HepG2 (cell line): ENCODE data around the gene SHISA4. TPM values are rescaled to one million over a fixed set of nuclear protein-coding genes. Genes with fewer than 3 reads are reported as not detected.
A peak's percentile ranks its signal among the peaks of the same experiment; 100 is the strongest.

Source experiments
- FOXM1 ChIP-seq: sonication (generic); formaldehyde crosslinking; IDR thresholded peaks from 2 replicates; pipeline ENCODE4 v1.5.0; 2020; ENCODE audit warnings: missing genetic modification reagents
- GLI4 ChIP-seq: sonication (generic); formaldehyde crosslinking; IDR thresholded peaks from 2 replicates; pipeline ENCODE4 v1.5.1; 2020; ENCODE audit warnings: missing genetic modification reagents, mild to moderate bottlenecking, moderate library complexity, borderline replicate concordance
- HES4 ChIP-seq: sonication (generic); formaldehyde crosslinking; IDR thresholded peaks from 2 replicates; pipeline ENCODE4 v1.9.0; 2021; ENCODE audit warnings: mild to moderate bottlenecking, missing genetic modification reagents, borderline replicate concordance
- HNRNPH1 ChIP-seq: fragments of 200-400 bp; formaldehyde crosslinking; optimal IDR thresholded peaks from 2 replicates; pipeline ENCODE3; 2017; ENCODE audit warnings: mild to moderate bottlenecking, low read depth, low read length
- HOXA3 ChIP-seq: sonication (generic); formaldehyde crosslinking; IDR thresholded peaks from 2 replicates; pipeline ENCODE4 v1.5.0; 2020; ENCODE audit warnings: missing genetic modification reagents
- PTBP1 ChIP-seq: fragments of 200-400 bp; formaldehyde crosslinking; IDR thresholded peaks from 2 replicates; pipeline ENCODE4 v1.6.1; 2018; ENCODE audit warnings: low read length, low read depth; ENCODE audit not compliant: poor library complexity, severe bottlenecking
- RAD21 ChIP-seq: fragments of 450-650 bp; formaldehyde crosslinking; IDR thresholded peaks from 2 replicates; pipeline ENCODE4 v1.5.0; 2020; ENCODE audit warnings: mild to moderate bottlenecking
- SALL1 ChIP-seq: sonication (generic); formaldehyde crosslinking; IDR thresholded peaks from 2 replicates; pipeline ENCODE4 v1.8.0; 2022; ENCODE audit warnings: mild to moderate bottlenecking, missing genetic modification reagents
- TFE3 ChIP-seq: IDR thresholded peaks from 2 replicates; pipeline ENCODE4 v1.6.1; 2016
- XRCC5 ChIP-seq: fragments of 200-400 bp; formaldehyde crosslinking; optimal IDR thresholded peaks from 2 replicates; pipeline ENCODE3; 2017; ENCODE audit warnings: mild to moderate bottlenecking, low read length
- ZBTB21 ChIP-seq: sonication (generic); formaldehyde crosslinking; IDR thresholded peaks from 2 replicates; pipeline ENCODE4 v1.4.0; 2020; ENCODE audit warnings: missing genetic modification reagents
- ZNF407 ChIP-seq: sonication (generic); formaldehyde crosslinking; IDR thresholded peaks from one replicate; pipeline ENCODE4 v1.5.1; 2020; ENCODE audit warnings: mild to moderate bottlenecking, missing genetic modification reagents; ENCODE audit errors: not compliant biosample characterization
- ZNF577 ChIP-seq: sonication (generic); formaldehyde crosslinking; IDR thresholded peaks from 2 replicates; pipeline ENCODE4 v1.4.0; 2020; ENCODE audit warnings: mild to moderate bottlenecking, low read depth, missing genetic modification reagents, borderline replicate concordance
- polyA plus RNA-seq, 8 experiments: library from polyadenylated mRNA; depleted of rRNA in 3 of 8; stranded (reverse) in 7 of 8; unstranded in 1 of 8; fragments of >200 nt; fragmentation: Illumina TruSeq in 4 of 8; extraction: Trizol in 4 of 8; gene quantifications; 2 replicates each; pipeline versions ENCODE4 v1.2.1 to v1.2.3, GENCODE V29; 2011 to 2016; ENCODE audit warnings: low read depth in 4 of 8, missing spikeins in 1 of 8, mixed read lengths in 1 of 8; ENCODE audit not compliant: insufficient read depth in 1 of 8
- total RNA-seq, 5 experiments: library from RNA; depleted of rRNA; stranded (reverse); fragments of >200 nt; fragmentation: Illumina TruSeq; extraction: Trizol; gene quantifications; 2 replicates each; pipeline ENCODE4 v1.2.3, GENCODE V29; 2016; ENCODE audit warnings: low read depth in 1 of 5
- TF ChIP-seq, protein P1 (sequence below): sonication (generic); formaldehyde crosslinking; IDR thresholded peaks from 2 replicates; pipeline ENCODE4 v1.5.0; 2020; ENCODE audit warnings: mild to moderate bottlenecking, missing genetic modification reagents, borderline replicate concordance

Gene SHISA4
- total and polyA plus RNA-seq, 2 of the 13 experiments (the other 11 are each of a cell fraction or from before 2014, with no cell fraction given), result 0.51 to 1.0 TPM

- TF ChIP-seq ZNF407 (CRISPR knock-in tag) (no peak), HNRNPH1 (no peak), HES4 (no peak), PTBP1 (no peak), FOXM1 (no peak), GLI4 (CRISPR knock-in tag) (no peak), ZBTB21 (CRISPR knock-in tag) (no peak), SALL1 (CRISPR knock-in tag) (peak; percentile 57; the same call in 1 of the 2 replicates), ZNF577 (no peak), HOXA3 (CRISPR knock-in tag) (0 out of 2 replicates have a peak, but pooled peaks have one; percentile 39), RAD21 (no peak), XRCC5 (no peak), TFE3 (CRISPR knock-in tag) (no peak)
- TF ChIP-seq, protein P1, sequence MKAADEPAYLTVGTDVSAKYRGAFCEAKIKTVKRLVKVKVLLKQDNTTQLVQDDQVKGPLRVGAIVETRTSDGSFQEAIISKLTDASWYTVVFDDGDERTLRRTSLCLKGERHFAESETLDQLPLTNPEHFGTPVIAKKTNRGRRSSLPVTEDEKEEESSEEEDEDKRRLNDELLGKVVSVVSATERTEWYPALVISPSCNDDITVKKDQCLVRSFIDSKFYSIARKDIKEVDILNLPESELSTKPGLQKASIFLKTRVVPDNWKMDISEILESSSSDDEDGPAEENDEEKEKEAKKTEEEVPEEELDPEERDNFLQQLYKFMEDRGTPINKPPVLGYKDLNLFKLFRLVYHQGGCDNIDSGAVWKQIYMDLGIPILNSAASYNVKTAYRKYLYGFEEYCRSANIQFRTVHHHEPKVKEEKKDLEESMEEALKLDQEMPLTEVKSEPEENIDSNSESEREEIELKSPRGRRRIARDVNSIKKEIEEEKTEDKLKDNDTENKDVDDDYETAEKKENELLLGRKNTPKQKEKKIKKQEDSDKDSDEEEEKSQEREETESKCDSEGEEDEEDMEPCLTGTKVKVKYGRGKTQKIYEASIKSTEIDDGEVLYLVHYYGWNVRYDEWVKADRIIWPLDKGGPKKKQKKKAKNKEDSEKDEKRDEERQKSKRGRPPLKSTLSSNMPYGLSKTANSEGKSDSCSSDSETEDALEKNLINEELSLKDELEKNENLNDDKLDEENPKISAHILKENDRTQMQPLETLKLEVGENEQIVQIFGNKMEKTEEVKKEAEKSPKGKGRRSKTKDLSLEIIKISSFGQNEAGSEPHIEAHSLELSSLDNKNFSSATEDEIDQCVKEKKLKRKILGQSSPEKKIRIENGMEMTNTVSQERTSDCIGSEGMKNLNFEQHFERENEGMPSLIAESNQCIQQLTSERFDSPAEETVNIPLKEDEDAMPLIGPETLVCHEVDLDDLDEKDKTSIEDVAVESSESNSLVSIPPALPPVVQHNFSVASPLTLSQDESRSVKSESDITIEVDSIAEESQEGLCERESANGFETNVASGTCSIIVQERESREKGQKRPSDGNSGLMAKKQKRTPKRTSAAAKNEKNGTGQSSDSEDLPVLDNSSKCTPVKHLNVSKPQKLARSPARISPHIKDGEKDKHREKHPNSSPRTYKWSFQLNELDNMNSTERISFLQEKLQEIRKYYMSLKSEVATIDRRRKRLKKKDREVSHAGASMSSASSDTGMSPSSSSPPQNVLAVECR (CRISPR knock-in tag), result no peak
Measured at GRCh38 chr1:201848230-201848629, 40.5 kb upstream of the SHISA4 start (continued).
